VCaP (cell line): ENCODE data around the gene FLVCR2.
"Not testable (repeated sequence)": the region's sequence is repeated elsewhere in the genome, so short reads cannot be mapped to it uniquely, and the experiment has no call there.

Experiments
- H3K27ac ChIP-seq: fragments of 450-650 bp; 2 replicates; pipeline ENCODE4 v1.5.1; 2017
- TF ChIP-seq, protein P1 (sequence below): fragments of 450-650 bp; conservative IDR thresholded peaks from 2 replicates; pipeline ENCODE4 v1.5.1; 2017; ENCODE audit warnings: mild to moderate bottlenecking, moderate library complexity

The FLVCR2 gene

DNA sequence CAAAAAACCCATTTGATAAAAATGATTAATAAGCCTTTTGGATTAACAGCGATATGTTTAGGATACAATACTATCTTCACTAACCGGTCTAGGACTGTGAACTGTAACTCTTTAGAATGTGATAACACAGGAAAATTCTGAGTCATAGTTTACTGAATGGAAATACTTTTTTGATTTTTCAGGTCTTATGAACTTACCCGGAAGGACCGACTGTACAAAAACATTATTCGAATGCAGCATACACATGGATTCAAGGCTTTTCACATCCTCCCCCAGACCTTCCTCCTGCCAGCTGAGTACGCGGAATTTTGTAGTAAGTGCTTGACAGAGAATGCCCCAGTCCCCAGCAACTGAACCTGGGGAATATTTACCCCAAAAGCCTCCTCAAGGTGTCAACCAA, 111.6 kb downstream of the FLVCR2 start:
- no peak overlapping the region for H3K27ac ChIP-seq
- TF ChIP-seq, protein P1, sequence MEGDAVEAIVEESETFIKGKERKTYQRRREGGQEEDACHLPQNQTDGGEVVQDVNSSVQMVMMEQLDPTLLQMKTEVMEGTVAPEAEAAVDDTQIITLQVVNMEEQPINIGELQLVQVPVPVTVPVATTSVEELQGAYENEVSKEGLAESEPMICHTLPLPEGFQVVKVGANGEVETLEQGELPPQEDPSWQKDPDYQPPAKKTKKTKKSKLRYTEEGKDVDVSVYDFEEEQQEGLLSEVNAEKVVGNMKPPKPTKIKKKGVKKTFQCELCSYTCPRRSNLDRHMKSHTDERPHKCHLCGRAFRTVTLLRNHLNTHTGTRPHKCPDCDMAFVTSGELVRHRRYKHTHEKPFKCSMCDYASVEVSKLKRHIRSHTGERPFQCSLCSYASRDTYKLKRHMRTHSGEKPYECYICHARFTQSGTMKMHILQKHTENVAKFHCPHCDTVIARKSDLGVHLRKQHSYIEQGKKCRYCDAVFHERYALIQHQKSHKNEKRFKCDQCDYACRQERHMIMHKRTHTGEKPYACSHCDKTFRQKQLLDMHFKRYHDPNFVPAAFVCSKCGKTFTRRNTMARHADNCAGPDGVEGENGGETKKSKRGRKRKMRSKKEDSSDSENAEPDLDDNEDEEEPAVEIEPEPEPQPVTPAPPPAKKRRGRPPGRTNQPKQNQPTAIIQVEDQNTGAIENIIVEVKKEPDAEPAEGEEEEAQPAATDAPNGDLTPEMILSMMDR = no peak

DNA sequence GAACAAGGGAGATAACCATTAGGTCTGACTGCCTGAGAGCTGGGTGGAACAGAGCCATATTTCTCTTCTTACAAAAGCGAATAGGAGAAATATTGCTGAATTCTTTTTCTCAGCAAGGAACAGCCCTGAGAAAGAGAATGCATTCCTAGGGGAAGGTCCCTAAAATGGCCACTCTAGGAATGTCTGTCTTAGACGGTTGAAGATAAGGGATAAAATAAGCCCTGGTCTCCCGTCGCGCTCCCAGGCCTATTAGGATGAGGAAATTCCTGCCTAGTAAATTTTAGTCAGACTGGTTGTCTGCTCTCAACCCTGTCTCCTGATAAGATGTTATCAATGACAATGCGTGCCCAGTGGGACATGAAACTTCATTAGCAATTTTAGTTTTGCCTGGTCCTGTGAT, 116.6 kb downstream of the FLVCR2 start:
- H3K27ac ChIP-seq = not testable (repeated sequence)

DNA sequence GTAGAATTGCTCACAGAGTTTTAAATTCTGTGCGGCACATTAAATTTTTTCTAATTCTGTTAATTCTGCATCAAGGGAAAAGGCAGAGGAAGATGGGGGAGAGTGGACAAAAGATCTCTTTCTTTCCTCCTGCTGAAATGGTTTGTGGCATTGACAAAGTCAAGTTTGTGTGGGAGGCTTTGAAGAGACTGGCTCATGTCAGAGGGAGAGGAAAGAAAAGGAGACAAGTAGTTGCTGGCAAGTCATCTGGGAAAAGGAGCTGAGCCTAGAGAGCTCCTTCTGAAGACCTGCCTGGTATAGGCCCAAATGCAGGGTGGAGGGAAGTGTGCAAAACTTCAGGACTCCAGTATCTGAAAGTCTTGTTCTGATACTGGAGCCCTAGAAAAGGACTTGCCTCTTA, 119.0 kb downstream of the FLVCR2 start:
- H3K27ac ChIP-seq = no peak overlapping the region
- TF ChIP-seq, protein P1 = no peak
